ENCODE measurements around the gene SEPTIN10. TPM values are rescaled to one million over a fixed set of nuclear protein-coding genes. Genes with fewer than 3 reads are reported as not detected.

SEPTIN10 gene
- total RNA-seq, 1 donor from 2014 or later, result 69.2 TPM

GRCh38 chr2:109532728-109533076 lies 81.1 kb downstream of the SEPTIN10 start:
- Mint-ChIP-seq H3K27ac (peak overlapping the region; percentile 30), H3K36me3 (peaks cover 2% of the 10 kb centered on the region), H3K9me3 (peaks cover 13% of the 10 kb centered on the region), H3K27me3 (ENCODE audit: low read depth) (no peaks in the 10 kb centered on the region), H3K4me1 (peaks cover 21% of the 10 kb centered on the region), H3K4me3 (no peak overlapping the region)
- TF ChIP-seq, protein P1, sequence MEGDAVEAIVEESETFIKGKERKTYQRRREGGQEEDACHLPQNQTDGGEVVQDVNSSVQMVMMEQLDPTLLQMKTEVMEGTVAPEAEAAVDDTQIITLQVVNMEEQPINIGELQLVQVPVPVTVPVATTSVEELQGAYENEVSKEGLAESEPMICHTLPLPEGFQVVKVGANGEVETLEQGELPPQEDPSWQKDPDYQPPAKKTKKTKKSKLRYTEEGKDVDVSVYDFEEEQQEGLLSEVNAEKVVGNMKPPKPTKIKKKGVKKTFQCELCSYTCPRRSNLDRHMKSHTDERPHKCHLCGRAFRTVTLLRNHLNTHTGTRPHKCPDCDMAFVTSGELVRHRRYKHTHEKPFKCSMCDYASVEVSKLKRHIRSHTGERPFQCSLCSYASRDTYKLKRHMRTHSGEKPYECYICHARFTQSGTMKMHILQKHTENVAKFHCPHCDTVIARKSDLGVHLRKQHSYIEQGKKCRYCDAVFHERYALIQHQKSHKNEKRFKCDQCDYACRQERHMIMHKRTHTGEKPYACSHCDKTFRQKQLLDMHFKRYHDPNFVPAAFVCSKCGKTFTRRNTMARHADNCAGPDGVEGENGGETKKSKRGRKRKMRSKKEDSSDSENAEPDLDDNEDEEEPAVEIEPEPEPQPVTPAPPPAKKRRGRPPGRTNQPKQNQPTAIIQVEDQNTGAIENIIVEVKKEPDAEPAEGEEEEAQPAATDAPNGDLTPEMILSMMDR (IDR thresholded peaks at IDR 0.05; ENCODE audit: unreplicated experiment), result no peak
- DNase-seq (ENCODE audit: low spot score in 2 of 2, unreplicated experiment in 2 of 2), result no peak

- H3K27me3 Mint-ChIP-seq (ENCODE audit: low read depth), result no peaks in the 10 kb centered on the region
- H3K9me3 Mint-ChIP-seq, result peaks cover 11% of the 10 kb centered on the region
- TF ChIP-seq, protein P1 (IDR thresholded peaks at IDR 0.05; ENCODE audit: unreplicated experiment), result no peak
- H3K27ac Mint-ChIP-seq, result no peak overlapping the region
- H3K4me1 Mint-ChIP-seq, result peaks cover 21% of the 10 kb centered on the region
- H3K36me3 Mint-ChIP-seq, result peaks cover 2% of the 10 kb centered on the region
- no peak overlapping the region for H3K4me3 Mint-ChIP-seq
- peak in 1 of 2 experiments; percentile 22 for DNase-seq (ENCODE audit: low spot score in 2 of 2, unreplicated experiment in 2 of 2)
These were observed 81.7 kb downstream of the SEPTIN10 start for GRCh38 chr2:109531896-109532727.

DNA sequence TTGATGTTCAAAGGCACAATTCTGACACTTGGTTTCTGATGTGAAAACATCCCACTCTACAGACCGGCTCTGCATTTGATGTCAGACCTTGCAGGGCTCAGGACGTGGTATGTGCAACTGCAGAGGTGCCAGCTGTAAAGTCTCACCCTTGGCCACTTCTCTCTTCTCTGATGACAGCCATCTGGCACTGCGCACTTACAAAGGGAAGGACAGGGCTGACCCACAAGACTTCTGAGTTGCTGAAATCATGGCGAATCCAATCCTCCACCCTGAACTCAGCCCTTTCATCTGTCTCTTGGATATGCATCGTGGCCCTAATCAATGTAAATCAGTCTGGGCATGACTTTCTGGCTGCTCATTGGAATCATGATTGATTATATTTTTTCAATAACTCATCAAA lies 82.5 kb downstream of the SEPTIN10 start:
- DNase-seq (ENCODE audit: low spot score in 2 of 2, unreplicated experiment in 2 of 2), result peak in 1 of 2 experiments; percentile 28
- H3K4me1 Mint-ChIP-seq, result peaks cover 21% of the 10 kb centered on the region
- H3K27me3 Mint-ChIP-seq (ENCODE audit: low read depth), result no peaks in the 10 kb centered on the region

GRCh38 chr2:109530712-109531111 lies 83.1 kb downstream of the SEPTIN10 start:
- Mint-ChIP-seq H3K4me1 (peaks cover 21% of the 10 kb centered on the region), H3K9me3 (no peaks in the 10 kb centered on the region), H3K36me3 (no peaks in the 10 kb centered on the region), H3K4me3 (no peak overlapping the region), H3K27ac (no peak overlapping the region), H3K27me3 (ENCODE audit: low read depth) (no peaks in the 10 kb centered on the region)
- TF ChIP-seq, protein P1 (IDR thresholded peaks at IDR 0.05; ENCODE audit: unreplicated experiment), result no peak
- DNase-seq (ENCODE audit: low spot score in 2 of 2, unreplicated experiment in 2 of 2), result peak in 1 of 2 experiments; percentile 26

More for the DNA sequence above, 82.5 kb downstream of the SEPTIN10 start:
- Mint-ChIP-seq H3K27ac (no peak overlapping the region), H3K9me3 (peaks cover 2% of the 10 kb centered on the region), H3K4me3 (no peak overlapping the region), H3K36me3 (no peaks in the 10 kb centered on the region)
- TF ChIP-seq, protein P1 (IDR thresholded peaks at IDR 0.05; ENCODE audit: unreplicated experiment), result no peak

- H3K9me3 Mint-ChIP-seq, result no peaks in the 10 kb centered on the region
- peaks cover 13% of the 10 kb centered on the region for H3K4me1 Mint-ChIP-seq
- no peaks in the 10 kb centered on the region for H3K27me3 Mint-ChIP-seq (ENCODE audit: low read depth)
- no peak overlapping the region for H3K27ac Mint-ChIP-seq
- H3K36me3 Mint-ChIP-seq, result no peaks in the 10 kb centered on the region
- no peak overlapping the region for H3K4me3 Mint-ChIP-seq
- TF ChIP-seq, protein P1 (IDR thresholded peaks at IDR 0.05; ENCODE audit: unreplicated experiment), result no peak
- peak in 1 of 2 experiments; percentile 19 for DNase-seq (ENCODE audit: low spot score in 2 of 2, unreplicated experiment in 2 of 2)
These were observed 84.0 kb downstream of the SEPTIN10 start for GRCh38 chr2:109529532-109530449.

Measured in mesothelial cell of epicardium (in vitro differentiated cells).